ENCODE data around the gene TPM1.

DNA sequence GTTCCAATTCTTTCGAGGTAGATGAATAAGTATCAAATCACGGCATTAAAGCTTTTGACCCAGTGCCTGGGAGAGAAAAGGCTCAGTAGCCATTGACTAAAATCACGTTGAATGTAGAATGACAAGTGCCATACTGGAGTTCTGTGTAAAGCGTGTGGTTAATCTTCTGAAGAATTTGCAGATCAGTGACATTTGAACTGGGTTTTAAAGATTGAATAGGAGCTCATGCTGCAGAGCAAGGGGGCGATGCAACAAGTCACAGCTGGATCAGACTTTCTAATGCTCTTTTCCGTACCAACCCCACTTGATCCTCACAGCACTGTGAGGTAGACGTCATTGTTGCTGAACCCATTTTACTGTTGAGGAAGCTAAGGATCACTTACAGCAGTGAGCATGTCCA is 49.5 kb upstream of the TPM1 start:
- TF ChIP-seq, protein P1, sequence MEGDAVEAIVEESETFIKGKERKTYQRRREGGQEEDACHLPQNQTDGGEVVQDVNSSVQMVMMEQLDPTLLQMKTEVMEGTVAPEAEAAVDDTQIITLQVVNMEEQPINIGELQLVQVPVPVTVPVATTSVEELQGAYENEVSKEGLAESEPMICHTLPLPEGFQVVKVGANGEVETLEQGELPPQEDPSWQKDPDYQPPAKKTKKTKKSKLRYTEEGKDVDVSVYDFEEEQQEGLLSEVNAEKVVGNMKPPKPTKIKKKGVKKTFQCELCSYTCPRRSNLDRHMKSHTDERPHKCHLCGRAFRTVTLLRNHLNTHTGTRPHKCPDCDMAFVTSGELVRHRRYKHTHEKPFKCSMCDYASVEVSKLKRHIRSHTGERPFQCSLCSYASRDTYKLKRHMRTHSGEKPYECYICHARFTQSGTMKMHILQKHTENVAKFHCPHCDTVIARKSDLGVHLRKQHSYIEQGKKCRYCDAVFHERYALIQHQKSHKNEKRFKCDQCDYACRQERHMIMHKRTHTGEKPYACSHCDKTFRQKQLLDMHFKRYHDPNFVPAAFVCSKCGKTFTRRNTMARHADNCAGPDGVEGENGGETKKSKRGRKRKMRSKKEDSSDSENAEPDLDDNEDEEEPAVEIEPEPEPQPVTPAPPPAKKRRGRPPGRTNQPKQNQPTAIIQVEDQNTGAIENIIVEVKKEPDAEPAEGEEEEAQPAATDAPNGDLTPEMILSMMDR (conservative IDR thresholded peaks at IDR 0.05 in 1 of 2, IDR thresholded peaks at IDR 0.05 in 1 of 2; ENCODE audit: low read depth in 1 of 2, low read length in 2 of 2), result no peak
- no peak for TF ChIP-seq EZH2 (IDR thresholded peaks at IDR 0.05; ENCODE audit: low read length, missing control alignments)
